Stimulated activated naive CD8-positive, alpha-beta T cell treated with anti-CD3 and anti-CD28 coated beads, Interleukin-15, amount 100 ng/mL, for 72 hours (primary cell): ENCODE data around the gene NAV3.
A peak's percentile ranks its signal among the peaks of the same experiment; 100 is the strongest.

Source experiments
- ATAC-seq: fragments of 150-1000 bp; cut with Tn5 transposase; 2 replicates; pipeline ENCODE4 v1.10.0; 2021; ENCODE audit warnings: mild to moderate bottlenecking, moderate library complexity
- DNase-seq, 2 donors: peaks; one replicate each; pipeline ENCODE4 v3.0.0; 2021 to 2022
- H3K27ac Mint-ChIP-seq, 2 donors: one replicate each; pipeline ENCODE4 v1.8.0; 2022; ENCODE audit warnings: mild to moderate bottlenecking in 2 of 2, mixed read lengths in 2 of 2, moderate library complexity in 2 of 2
- H3K27me3 Mint-ChIP-seq: one replicate; pipeline ENCODE4 v1.8.0; 2022; ENCODE audit warnings: mixed read lengths
- H3K4me1 Mint-ChIP-seq: one replicate; pipeline ENCODE4 v1.8.0; 2022; ENCODE audit warnings: mild to moderate bottlenecking, mixed read lengths
- H3K4me3 Mint-ChIP-seq, 2 donors: one replicate each; pipeline ENCODE4 v1.8.0; 2022; ENCODE audit warnings: mild to moderate bottlenecking in 2 of 2, mixed read lengths in 2 of 2, moderate library complexity in 1 of 2
- H3K9me3 Mint-ChIP-seq, 2 donors: one replicate each; pipeline ENCODE4 v1.8.0; 2022; ENCODE audit warnings: mixed read lengths in 2 of 2

NAV3 gene

GRCh38 chr12:78120866-78121560, 290.3 kb downstream of the NAV3 start:
- peaks cover 0 to 5% of the 10 kb centered on the region in 2 donors for H3K9me3 Mint-ChIP-seq
- H3K4me3 Mint-ChIP-seq: no peak overlapping the region
- H3K27ac Mint-ChIP-seq: peak overlapping the region in 1 of 2 donors; percentile 83
- ATAC-seq (no peak), DNase-seq (no peak)
- H3K4me1 Mint-ChIP-seq: no peaks in the 10 kb centered on the region
- no peaks in the 10 kb centered on the region for H3K27me3 Mint-ChIP-seq

- no peak overlapping the region for H3K27ac Mint-ChIP-seq
- no peaks in the 10 kb centered on the region for H3K27me3 Mint-ChIP-seq
- H3K9me3 Mint-ChIP-seq: peaks cover 0 to 5% of the 10 kb centered on the region in 2 donors
- no peak for ATAC-seq
- no peak overlapping the region for H3K4me3 Mint-ChIP-seq
- H3K4me1 Mint-ChIP-seq: no peaks in the 10 kb centered on the region
- DNase-seq: no peak
These were observed 291.4 kb downstream of the NAV3 start for GRCh38 chr12:78121969-78122610.

GRCh38 chr12:78128211-78128610, 297.5 kb downstream of the NAV3 start:
- no peak overlapping the region for H3K4me3 Mint-ChIP-seq

GRCh38 chr12:78143717-78144116, 313.0 kb downstream of the NAV3 start:
- DNase-seq: no peak
- no peak for ATAC-seq
- Mint-ChIP-seq H3K4me3 (no peak overlapping the region), H3K27ac (no peak overlapping the region), H3K9me3 (no peaks in the 10 kb centered on the region), H3K27me3 (no peaks in the 10 kb centered on the region), H3K4me1 (no peaks in the 10 kb centered on the region)

More at GRCh38 chr12:78128211-78128610, 297.5 kb downstream of the NAV3 start:
- no peak overlapping the region for H3K27ac Mint-ChIP-seq
- DNase-seq (no peak), ATAC-seq (no peak)
- H3K9me3 Mint-ChIP-seq: peaks cover 11 to 15% of the 10 kb centered on the region in 2 donors
- no peaks in the 10 kb centered on the region for H3K4me1 Mint-ChIP-seq
- no peaks in the 10 kb centered on the region for H3K27me3 Mint-ChIP-seq

GRCh38 chr12:78145398-78145797, 314.7 kb downstream of the NAV3 start:
- Mint-ChIP-seq H3K4me1 (no peaks in the 10 kb centered on the region), H3K27ac (no peak overlapping the region), H3K9me3 (no peaks in the 10 kb centered on the region), H3K27me3 (no peaks in the 10 kb centered on the region), H3K4me3 (no peak overlapping the region)
- DNase-seq: no peak
- no peak for ATAC-seq

- Mint-ChIP-seq H3K9me3 (no peaks in the 10 kb centered on the region), H3K4me3 (no peak overlapping the region), H3K27me3 (no peaks in the 10 kb centered on the region), H3K4me1 (no peaks in the 10 kb centered on the region), H3K27ac (no peak overlapping the region)
- DNase-seq: no peak
- ATAC-seq: no peak
These were observed 315.7 kb downstream of the NAV3 start for GRCh38 chr12:78146365-78146772.

GRCh38 chr12:78149459-78149858, 318.8 kb downstream of the NAV3 start:
- ATAC-seq (no peak), DNase-seq (no peak)
- H3K4me3 Mint-ChIP-seq: no peak overlapping the region
- H3K4me1 Mint-ChIP-seq: no peaks in the 10 kb centered on the region
- H3K27ac Mint-ChIP-seq: no peak overlapping the region
- H3K9me3 Mint-ChIP-seq: no peaks in the 10 kb centered on the region
- no peaks in the 10 kb centered on the region for H3K27me3 Mint-ChIP-seq

GRCh38 chr12:78155546-78155945, 324.9 kb downstream of the NAV3 start:
- DNase-seq (no peak), ATAC-seq (no peak)
- H3K27ac Mint-ChIP-seq: no peak overlapping the region
- no peaks in the 10 kb centered on the region for H3K4me1 Mint-ChIP-seq
- peaks cover 0 to 5% of the 10 kb centered on the region in 2 donors for H3K9me3 Mint-ChIP-seq
- no peak overlapping the region for H3K4me3 Mint-ChIP-seq
- no peaks in the 10 kb centered on the region for H3K27me3 Mint-ChIP-seq

- no peaks in the 10 kb centered on the region for H3K27me3 Mint-ChIP-seq
- no peak overlapping the region for H3K27ac Mint-ChIP-seq
- H3K9me3 Mint-ChIP-seq: peaks cover 0 to 5% of the 10 kb centered on the region in 2 donors
- no peaks in the 10 kb centered on the region for H3K4me1 Mint-ChIP-seq
- DNase-seq (no peak), ATAC-seq (no peak)
- no peak overlapping the region for H3K4me3 Mint-ChIP-seq
These were observed 326.1 kb downstream of the NAV3 start for GRCh38 chr12:78156751-78157150.

GRCh38 chr12:78157199-78157598, 326.5 kb downstream of the NAV3 start:
- no peak for DNase-seq
- Mint-ChIP-seq H3K9me3 (peaks cover 0 to 5% of the 10 kb centered on the region in 2 donors), H3K4me1 (no peaks in the 10 kb centered on the region), H3K4me3 (no peak overlapping the region), H3K27ac (no peak overlapping the region), H3K27me3 (no peaks in the 10 kb centered on the region)
- no peak for ATAC-seq

GRCh38 chr12:78164154-78164553, 333.5 kb downstream of the NAV3 start:
- DNase-seq (no peak), ATAC-seq (no peak)
- Mint-ChIP-seq H3K9me3 (peaks cover 0 to 7% of the 10 kb centered on the region in 2 donors), H3K27me3 (no peaks in the 10 kb centered on the region), H3K27ac (no peak overlapping the region), H3K4me3 (no peak overlapping the region), H3K4me1 (no peaks in the 10 kb centered on the region)

GRCh38 chr12:78167510-78167909, 336.8 kb downstream of the NAV3 start:
- Mint-ChIP-seq H3K4me3 (no peak overlapping the region), H3K27ac (no peak overlapping the region), H3K4me1 (no peaks in the 10 kb centered on the region), H3K27me3 (no peaks in the 10 kb centered on the region), H3K9me3 (peaks cover 0 to 7% of the 10 kb centered on the region in 2 donors)
- DNase-seq (no peak), ATAC-seq (no peak)

- no peak overlapping the region for H3K4me3 Mint-ChIP-seq
- no peaks in the 10 kb centered on the region for H3K9me3 Mint-ChIP-seq
- no peak overlapping the region for H3K27ac Mint-ChIP-seq
- no peak for ATAC-seq
- no peaks in the 10 kb centered on the region for H3K27me3 Mint-ChIP-seq
- no peak for DNase-seq
- no peaks in the 10 kb centered on the region for H3K4me1 Mint-ChIP-seq
These were observed 340.4 kb downstream of the NAV3 start for GRCh38 chr12:78171061-78171460.

GRCh38 chr12:78176643-78177042, 345.9 kb downstream of the NAV3 start:
- H3K9me3 Mint-ChIP-seq: no peaks in the 10 kb centered on the region
- no peak overlapping the region for H3K4me3 Mint-ChIP-seq
- H3K27ac Mint-ChIP-seq: no peak overlapping the region
- H3K4me1 Mint-ChIP-seq: no peaks in the 10 kb centered on the region
- ATAC-seq (no peak), DNase-seq (no peak)
- H3K27me3 Mint-ChIP-seq: no peaks in the 10 kb centered on the region

- H3K4me3 Mint-ChIP-seq: peak overlapping the region in 1 of 2 donors; percentile 9
- H3K27ac Mint-ChIP-seq: no peak overlapping the region
- no peaks in the 10 kb centered on the region for H3K4me1 Mint-ChIP-seq
- H3K27me3 Mint-ChIP-seq: no peaks in the 10 kb centered on the region
- ATAC-seq (no peak), DNase-seq (no peak)
- H3K9me3 Mint-ChIP-seq: no peaks in the 10 kb centered on the region
These were observed 346.6 kb downstream of the NAV3 start for GRCh38 chr12:78177298-78177697.

- Mint-ChIP-seq H3K27ac (no peak overlapping the region), H3K9me3 (peaks cover 7 to 8% of the 10 kb centered on the region in 2 donors), H3K27me3 (no peaks in the 10 kb centered on the region), H3K4me1 (no peaks in the 10 kb centered on the region), H3K4me3 (no peak overlapping the region)
- DNase-seq (no peak), ATAC-seq (no peak)
These were observed 348.7 kb downstream of the NAV3 start for GRCh38 chr12:78179346-78179745.
